SU-DHL-6 (cell line): ENCODE results near the gene PTPRG.

ENCODE experiments used
- H2AFZ ChIP-seq: fragments of 200-600 bp; sonication (generic); 2 replicates; pipeline ENCODE4 v1.6.1; 2014; ENCODE audit warnings: low read depth, mild to moderate bottlenecking, moderate library complexity, mixed read lengths, antibody characterized with exemption, low read length; ENCODE audit not compliant: severe bottlenecking
- H3F3A ChIP-seq: fragments of 200-600 bp; shearing (Covaris generic); 2 replicates; pipeline ENCODE4 v1.6.0; 2016; ENCODE audit warnings: antibody characterized with exemption, mild to moderate bottlenecking; ENCODE audit not compliant: insufficient read depth
- H3K27ac ChIP-seq: fragments of 200-600 bp; sonication (generic); 2 replicates; pipeline ENCODE4 v1.5.1; 2016; ENCODE audit warnings: low read depth, mild to moderate bottlenecking, low read length, moderate library complexity, mixed read lengths
- H3K27me3 ChIP-seq: fragments of 200-600 bp; sonication (generic), shearing (Covaris generic); 2 replicates; pipeline ENCODE4 v1.6.0; 2014; ENCODE audit warnings: mild to moderate bottlenecking, low read length
- H3K36me3 ChIP-seq: fragments of 200-600 bp; sonication (generic); 2 replicates; pipeline ENCODE4 v1.6.1; 2014; ENCODE audit warnings: mild to moderate bottlenecking, low read length, mixed read lengths
- H3K4me2 ChIP-seq: fragments of 300-600, 200-600 bp; shearing (Covaris generic), sonication (generic); 2 replicates; pipeline ENCODE4 v1.6.0; 2014; ENCODE audit warnings: low read length, low read depth, mild to moderate bottlenecking; ENCODE audit not compliant: poor library complexity, severe bottlenecking
- H3K4me3 ChIP-seq: fragments of 200-600 bp; sonication (generic); 2 replicates; pipeline ENCODE4 v1.5.1; 2014; ENCODE audit warnings: antibody characterized with exemption, low read length, mild to moderate bottlenecking, mixed read lengths; ENCODE audit not compliant: insufficient read depth, poor library complexity, severe bottlenecking
- H3K79me2 ChIP-seq: fragments of 200-600 bp; sonication (generic); 2 replicates; pipeline ENCODE4 v1.6.1; 2014; ENCODE audit warnings: mild to moderate bottlenecking, low read length, moderate library complexity; ENCODE audit not compliant: insufficient read depth
- H3K9ac ChIP-seq: fragments of 200-600 bp; sonication (generic); 2 replicates; pipeline ENCODE4 v1.7.0; 2014; ENCODE audit warnings: mild to moderate bottlenecking, low read length
- H3K9me2 ChIP-seq: fragments of 200-600 bp; sonication (generic); replicated peaks from 2 replicates; pipeline ENCODE4 v1.6.1; 2014; ENCODE audit warnings: low read length; ENCODE audit not compliant: insufficient read depth
- H3K9me3 ChIP-seq: fragments of 200-600 bp; sonication (generic); 2 replicates; pipeline ENCODE4 v1.6.1; 2014; ENCODE audit warnings: low read length, mixed read lengths; ENCODE audit not compliant: insufficient read depth
- H4K20me1 ChIP-seq: fragments of 200-600 bp; sonication (generic); 2 replicates; pipeline ENCODE4 v1.6.1; 2014; ENCODE audit warnings: low read depth, mild to moderate bottlenecking, antibody characterized with exemption, low read length, moderate library complexity, mixed read lengths
- EZH2phosphoT487 ChIP-seq: fragments of 200-600 bp; sonication (generic), shearing (Covaris generic); conservative IDR thresholded peaks from 2 replicates; pipeline ENCODE4 v1.6.1; 2018; ENCODE audit warnings: mild to moderate bottlenecking, antibody characterized with exemption, low read length, moderate library complexity, mixed read lengths
- TF ChIP-seq, protein P1 (sequence below): fragments of 200-600 bp; sonication (generic); IDR thresholded peaks from one replicate; pipeline ENCODE4 v1.5.1; 2017; ENCODE audit warnings: antibody characterized with exemption, mild to moderate bottlenecking, low read length, moderate library complexity; ENCODE audit not compliant: insufficient read depth, poor library complexity, severe bottlenecking

The PTPRG gene

DNA sequence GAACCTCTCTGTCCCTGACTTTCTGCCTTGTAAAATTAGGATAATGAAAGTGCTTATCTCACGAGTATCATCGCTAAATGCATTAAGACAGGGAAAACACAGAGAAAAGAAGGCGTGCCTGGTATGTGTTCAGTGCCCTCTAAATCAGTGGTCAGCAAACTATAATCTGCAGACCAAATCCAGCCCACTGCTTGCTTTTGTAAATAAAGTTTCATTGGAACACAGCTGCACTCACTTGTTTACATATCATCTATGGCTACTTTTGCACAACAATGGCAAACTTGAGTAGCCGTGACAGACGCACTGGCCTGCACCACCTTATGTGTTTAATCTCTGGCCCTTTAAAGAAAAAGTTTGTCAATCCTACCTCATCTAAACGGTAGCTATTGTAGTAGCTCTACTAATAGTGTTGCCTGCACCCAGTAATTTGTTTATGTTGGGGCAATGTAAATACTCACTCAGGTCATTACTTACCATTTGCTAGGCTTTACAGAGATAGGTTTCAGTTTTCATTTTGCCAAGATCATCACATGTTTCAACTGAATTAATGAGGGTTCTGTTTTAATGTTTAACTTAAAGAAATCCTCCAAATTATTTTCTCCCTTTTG, 582.6 kb downstream of the PTPRG start:
- no peak overlapping the region for H3K4me3 ChIP-seq
- no peaks in the 10 kb centered on the region for H3K9me3 ChIP-seq
- no peak overlapping the region for H3K9ac ChIP-seq
- TF ChIP-seq EZH2phosphoT487 = no peak
- TF ChIP-seq, protein P1, sequence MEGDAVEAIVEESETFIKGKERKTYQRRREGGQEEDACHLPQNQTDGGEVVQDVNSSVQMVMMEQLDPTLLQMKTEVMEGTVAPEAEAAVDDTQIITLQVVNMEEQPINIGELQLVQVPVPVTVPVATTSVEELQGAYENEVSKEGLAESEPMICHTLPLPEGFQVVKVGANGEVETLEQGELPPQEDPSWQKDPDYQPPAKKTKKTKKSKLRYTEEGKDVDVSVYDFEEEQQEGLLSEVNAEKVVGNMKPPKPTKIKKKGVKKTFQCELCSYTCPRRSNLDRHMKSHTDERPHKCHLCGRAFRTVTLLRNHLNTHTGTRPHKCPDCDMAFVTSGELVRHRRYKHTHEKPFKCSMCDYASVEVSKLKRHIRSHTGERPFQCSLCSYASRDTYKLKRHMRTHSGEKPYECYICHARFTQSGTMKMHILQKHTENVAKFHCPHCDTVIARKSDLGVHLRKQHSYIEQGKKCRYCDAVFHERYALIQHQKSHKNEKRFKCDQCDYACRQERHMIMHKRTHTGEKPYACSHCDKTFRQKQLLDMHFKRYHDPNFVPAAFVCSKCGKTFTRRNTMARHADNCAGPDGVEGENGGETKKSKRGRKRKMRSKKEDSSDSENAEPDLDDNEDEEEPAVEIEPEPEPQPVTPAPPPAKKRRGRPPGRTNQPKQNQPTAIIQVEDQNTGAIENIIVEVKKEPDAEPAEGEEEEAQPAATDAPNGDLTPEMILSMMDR = no peak
- H3K27ac ChIP-seq = no peak overlapping the region
- no peak overlapping the region for H2AFZ ChIP-seq
- H3K9me2 ChIP-seq = no peaks in the 10 kb centered on the region
- H3K36me3 ChIP-seq = no peaks in the 10 kb centered on the region
- no peaks in the 10 kb centered on the region for H4K20me1 ChIP-seq
- no peak overlapping the region for H3K4me2 ChIP-seq
- H3F3A ChIP-seq = no peaks in the 10 kb centered on the region
- no peaks in the 10 kb centered on the region for H3K27me3 ChIP-seq
- no peaks in the 10 kb centered on the region for H3K79me2 ChIP-seq

DNA sequence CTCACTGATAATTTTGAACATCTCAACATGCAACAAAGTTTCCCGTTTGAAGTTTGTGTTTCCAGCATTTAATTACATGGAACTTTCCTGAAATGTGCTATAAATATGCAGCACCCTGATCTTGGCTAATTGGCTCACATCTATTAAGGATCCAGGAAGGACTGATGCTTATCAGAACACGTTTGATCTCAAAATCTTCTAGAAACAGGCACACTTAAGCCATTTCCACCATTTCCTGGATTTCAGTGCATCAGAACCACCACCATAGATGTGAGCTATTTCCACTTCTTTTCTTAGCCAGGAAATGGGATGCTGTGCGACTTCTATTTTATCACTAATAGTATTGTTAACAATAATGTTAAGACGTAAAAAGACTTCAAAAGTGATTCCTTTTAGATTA, 583.1 kb downstream of the PTPRG start:
- no peak for TF ChIP-seq EZH2phosphoT487
- TF ChIP-seq, protein P1 = no peak
- Histone ChIP-seq H3K9me2 (no peaks in the 10 kb centered on the region), H3K4me2 (no peak overlapping the region), H3K79me2 (no peaks in the 10 kb centered on the region), H2AFZ (no peak overlapping the region), H3K27me3 (no peaks in the 10 kb centered on the region), H3F3A (no peaks in the 10 kb centered on the region), H3K36me3 (no peaks in the 10 kb centered on the region), H3K9me3 (no peaks in the 10 kb centered on the region), H3K27ac (no peak overlapping the region), H3K9ac (no peak overlapping the region), H4K20me1 (no peaks in the 10 kb centered on the region), H3K4me3 (no peak overlapping the region)

DNA sequence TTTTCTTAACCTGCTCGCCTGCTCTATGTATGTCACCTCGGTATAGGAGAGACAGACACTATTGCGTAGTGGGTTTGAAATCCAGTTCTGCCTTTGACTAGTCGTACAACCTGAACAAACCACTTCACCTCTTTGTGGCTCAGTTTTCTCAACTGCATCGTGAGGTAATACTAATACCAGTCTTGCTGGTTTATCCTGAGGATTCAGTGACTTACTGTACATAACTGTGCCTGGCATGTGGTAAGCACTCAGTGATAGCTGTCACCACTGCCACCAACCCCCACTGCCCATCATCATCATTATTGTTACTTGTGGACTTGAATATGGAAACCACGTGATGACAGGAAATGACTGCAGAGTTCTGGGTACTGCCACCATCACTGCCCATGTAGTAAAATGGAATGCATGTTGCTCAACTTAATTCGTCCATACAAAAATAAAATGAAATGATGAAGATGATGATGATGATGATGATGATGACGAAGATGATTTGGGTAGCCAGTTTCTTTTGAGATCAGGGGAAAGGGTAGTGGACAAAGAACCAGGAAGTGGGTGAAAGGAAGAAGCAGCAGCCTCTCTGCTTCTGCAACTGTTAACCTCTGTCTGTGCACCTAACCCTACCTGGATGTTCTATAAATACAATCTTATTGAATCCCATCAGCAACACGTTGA, 583.9 kb downstream of the PTPRG start:
- H3F3A ChIP-seq = no peaks in the 10 kb centered on the region
- no peaks in the 10 kb centered on the region for H3K9me3 ChIP-seq
- no peaks in the 10 kb centered on the region for H3K27me3 ChIP-seq
- no peak overlapping the region for H3K27ac ChIP-seq
- H3K4me3 ChIP-seq = no peak overlapping the region
- no peaks in the 10 kb centered on the region for H3K36me3 ChIP-seq
- H4K20me1 ChIP-seq = no peaks in the 10 kb centered on the region
- TF ChIP-seq EZH2phosphoT487 = no peak
- TF ChIP-seq, protein P1 = no peak
- H3K9me2 ChIP-seq = no peaks in the 10 kb centered on the region
- no peak overlapping the region for H2AFZ ChIP-seq
- no peak overlapping the region for H3K9ac ChIP-seq
- H3K79me2 ChIP-seq = no peaks in the 10 kb centered on the region
- no peak overlapping the region for H3K4me2 ChIP-seq
